ENCODE results near the gene ZNF71.
"Not testable (repeated sequence)": the region's sequence is repeated elsewhere in the genome, so short reads cannot be mapped to it uniquely, and the experiment has no call there.

Gene ZNF71

DNA sequence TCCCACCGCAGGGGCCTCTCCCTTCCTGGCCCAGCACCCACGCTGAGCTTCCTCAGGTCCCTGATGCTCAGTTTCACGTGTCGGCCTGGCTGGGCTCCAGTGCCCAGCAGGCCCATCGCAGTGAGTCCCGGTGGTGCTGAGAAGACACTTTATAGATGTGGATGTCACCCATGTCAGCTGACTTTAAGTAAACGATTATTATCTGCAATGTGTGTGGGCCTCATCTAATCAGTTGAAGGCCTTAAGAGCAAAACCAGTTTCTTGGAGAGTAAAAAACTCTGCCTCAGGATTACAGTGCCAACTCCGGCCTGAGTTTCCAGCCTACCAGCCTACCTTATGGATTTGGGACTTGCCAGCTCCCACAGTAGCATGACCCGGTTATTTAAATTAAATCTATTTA, 30.6 kb downstream of the ZNF71 start:
- no peak for DNase-seq

DNA sequence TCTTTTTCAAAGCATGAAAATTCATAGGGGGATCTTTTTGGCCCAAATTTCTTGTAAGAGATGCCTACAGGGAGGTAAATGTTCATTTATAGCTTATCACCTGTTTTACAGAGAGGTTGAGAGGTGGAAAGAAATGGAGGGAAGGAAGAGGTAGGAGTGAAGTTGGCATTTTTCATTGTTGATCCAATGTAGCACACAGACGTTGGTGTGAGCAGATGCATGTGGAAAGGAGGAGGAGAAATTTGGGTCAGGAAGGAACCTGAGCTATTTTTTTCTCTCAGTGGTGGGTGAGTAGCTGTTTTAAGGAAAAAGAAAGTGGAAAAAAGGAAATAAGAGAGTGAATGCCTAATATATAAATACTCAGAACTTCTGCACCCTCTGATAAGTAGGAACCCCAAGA, 37.9 kb downstream of the ZNF71 start:
- no peak for DNase-seq

DNA sequence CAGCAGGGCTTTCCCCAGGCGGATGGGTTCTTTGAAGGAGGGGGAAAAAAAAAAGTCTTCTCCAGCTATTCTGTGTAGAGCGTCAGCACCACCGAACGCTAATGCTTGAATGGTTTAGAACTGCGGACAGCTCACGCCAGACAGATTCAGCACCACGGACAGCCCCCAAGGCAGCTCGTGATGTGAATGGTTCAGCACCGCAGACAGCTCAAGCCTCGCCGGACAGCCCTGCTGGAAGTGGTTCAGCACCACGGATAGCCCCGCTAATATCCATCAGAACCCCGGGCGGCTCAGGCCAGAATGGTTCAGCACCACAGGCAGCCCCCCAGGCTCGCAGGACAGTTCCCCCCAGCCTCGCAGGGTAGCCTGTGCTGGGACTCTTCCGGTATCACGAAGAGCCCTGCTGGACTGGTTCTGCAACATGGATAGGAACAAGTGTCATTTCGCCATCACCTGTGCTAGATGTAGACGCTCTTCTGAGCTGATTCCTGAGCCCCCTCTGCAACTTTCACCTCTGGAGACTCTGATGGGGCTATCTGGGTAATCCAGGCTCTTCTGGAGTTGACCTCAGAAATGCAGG, 43.0 kb downstream of the ZNF71 start:
- no peak for DNase-seq

DNA sequence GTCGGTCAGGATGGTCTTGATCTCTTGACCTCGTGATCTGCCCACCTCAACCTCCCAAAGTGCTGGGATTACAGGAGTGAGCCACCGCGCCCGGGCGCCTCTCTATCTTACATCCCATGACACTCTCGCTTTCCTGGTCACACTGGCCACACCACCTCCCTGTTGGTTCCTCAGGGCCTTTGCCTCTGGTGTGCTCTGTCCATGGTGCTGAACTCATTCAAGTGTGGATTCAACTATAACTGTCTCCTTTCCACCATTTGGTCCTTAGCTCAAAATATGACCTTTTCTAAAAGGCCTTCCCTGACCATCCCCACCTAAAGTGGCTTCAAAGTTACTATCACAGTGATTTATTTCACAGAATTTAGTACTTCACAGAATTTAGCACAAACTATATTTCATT, 44.1 kb downstream of the ZNF71 start:
- no peak for DNase-seq

DNA sequence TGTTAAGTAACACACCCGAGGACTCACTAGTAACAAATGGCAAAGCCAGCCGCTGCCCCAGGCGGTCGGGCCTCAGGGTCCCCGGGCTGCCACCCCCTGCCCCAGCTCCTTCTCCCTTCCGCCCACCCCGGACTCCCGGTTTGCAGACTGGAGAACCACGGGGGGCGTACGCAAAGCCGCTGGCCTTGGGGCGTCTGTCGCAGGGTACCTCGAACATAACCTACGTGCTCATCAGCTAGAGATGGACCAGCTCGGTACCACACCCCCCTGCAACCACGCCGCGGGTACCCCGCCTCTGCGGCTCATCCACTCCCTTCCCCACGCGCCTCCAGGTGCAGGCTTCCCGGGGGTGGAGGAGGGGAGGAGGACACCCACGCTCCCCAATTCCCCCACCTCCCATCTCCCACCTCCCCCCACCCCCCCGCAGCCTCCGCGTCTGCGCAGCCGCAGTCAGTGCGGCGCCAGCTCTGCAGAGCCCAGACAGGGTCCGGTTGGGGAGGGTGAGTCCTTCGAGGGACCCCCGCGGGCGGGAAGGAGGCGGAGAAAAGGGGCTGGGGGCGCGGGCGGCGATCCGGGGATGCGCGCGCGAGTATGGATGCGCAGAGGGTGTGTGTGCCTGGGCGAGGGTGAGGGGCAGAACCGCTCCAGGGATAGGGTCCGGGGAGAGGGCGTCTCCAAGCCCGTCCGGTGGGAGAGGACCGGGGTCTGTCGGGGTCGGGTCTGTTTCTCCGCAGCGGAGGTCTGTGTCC, 47.8 kb downstream of the ZNF71 start, which contains the start of gene SMIM17:
TSS of gene SMIM17 (plus strand) at position 449 of the 749 bp plus-strand sequence. CDS start 2,509 bp downstream, outside the sequence.
- no peak for DNase-seq

DNA sequence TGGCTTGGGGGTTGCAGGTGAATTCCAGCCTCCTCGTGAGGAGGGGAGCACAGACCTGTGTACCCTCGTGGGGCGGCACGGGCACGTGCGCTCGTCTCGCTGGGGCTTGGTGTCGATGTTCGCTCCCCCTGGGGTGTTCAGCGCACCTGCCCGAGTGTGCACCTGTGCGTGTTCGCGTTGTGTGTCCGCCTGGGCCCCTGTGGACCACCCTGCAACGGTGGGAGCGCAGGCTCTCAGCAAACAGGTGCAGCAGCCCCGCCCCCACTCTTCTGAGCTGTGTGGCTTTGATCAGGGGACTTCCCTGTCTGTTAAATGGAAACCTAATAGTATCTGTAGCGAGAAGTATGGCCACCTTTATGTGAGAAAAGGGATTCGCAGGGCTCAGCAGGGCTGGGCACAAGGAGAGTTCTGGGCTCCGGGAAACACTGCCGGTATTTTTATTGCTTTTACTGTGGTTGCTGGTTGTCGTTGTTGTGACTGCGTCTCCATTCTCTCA, 48.4 kb downstream of the ZNF71 start:
- DNase-seq: no peak

DNA sequence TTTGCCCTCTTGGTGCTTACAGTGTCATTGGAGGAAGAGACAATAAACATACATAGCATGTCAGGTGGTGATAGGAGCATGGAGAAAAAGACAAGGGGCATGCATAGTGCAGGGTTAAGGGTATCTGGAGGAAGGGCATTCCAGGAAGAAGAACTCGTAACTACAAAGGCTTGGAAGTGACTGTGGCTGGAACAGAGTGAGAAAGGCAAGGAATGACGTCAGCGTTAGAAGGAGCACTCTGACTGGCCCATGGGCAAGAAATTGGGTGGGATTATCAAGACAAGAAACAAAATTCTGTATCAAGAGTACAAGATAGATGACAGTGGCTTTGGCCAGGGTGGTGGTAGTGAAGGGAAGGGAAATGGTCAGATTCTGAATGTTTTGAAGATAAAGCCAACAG, 59.0 kb downstream of the ZNF71 start:
- DNase-seq: no peak

DNA sequence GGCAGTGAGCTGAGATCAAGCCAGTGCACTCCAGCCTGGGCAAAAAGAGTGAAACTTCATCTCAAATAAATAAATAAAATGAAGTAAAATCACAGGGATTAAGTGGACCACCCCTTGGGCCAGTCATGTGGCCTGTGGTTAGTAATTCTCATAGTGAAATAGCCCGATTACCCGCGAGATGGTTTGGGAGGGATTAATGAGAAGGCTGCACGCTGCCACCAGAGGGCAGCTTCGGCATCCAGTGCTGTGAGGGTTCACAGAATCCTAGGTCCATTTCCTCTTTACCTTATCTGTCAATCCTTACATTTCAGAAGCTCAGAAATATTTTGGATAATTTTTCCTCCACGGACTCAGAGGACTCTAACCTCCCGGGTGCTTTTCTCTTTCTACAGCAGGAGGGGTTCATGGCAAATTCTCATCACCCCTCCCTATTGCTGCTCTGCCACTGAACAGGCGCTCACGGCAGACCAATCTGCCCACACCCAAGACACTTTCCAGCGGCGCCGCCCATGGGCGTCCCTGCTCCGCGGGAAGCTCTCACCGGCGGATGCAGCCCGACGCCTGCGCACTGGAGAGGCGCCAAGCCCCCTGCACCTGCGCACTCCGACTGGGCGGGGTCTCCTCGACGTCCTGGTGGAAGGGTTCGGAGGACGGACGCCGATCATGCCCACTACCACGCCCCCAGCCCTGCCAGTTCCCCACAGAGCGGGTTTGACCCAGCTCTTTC, 65.4 kb downstream of the ZNF71 start:
- DNase-seq: no peak

DNA sequence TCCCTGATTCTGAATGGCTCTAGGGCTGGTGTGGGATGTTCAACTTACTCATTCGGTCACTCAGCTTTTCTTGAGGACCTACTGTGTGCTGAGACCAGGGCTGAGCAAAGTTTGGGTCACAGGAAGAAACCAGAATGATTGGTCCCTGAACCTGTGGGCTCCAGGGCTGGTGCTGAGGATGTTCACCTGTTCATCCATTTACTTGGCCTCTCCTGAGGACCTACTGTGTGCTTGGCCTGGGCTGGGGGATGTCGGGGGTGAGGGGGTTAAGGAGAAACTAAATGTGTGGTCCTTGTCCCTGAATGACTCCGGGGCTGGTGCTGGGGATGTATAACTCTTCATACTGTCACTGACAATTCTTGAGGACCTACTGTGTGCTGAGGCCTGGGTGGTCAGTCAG, 66.1 kb downstream of the ZNF71 start:
- DNase-seq: no peak

DNA sequence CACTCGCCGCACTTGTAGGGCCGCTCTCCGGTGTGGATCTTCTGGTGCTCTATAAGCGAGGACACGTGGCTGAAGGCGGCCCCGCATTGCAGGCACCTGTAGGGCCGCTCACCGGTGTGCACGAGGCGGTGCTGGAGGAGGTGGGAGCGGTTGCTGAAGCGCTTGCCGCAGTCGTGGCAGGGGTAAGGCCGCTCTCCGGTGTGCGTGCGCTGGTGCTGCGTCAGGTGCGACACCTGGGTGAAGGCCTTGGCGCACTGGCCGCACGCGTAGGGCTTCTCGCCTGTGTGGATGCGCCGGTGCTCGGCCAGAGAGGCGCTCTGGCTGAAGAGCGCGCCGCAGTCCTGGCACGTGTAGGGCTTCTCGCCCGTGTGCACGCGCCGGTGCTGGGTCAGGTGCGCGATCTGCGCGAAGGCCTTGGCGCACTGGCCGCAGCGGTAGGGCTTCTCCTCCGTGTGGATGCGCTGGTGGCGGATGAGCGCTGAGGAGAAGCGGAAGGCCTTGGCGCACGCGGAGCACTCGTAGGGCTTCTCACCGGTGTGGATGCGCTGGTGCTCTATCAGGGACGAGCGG, 68.9 kb downstream of the ZNF71 start:
- no peak for DNase-seq

DNA sequence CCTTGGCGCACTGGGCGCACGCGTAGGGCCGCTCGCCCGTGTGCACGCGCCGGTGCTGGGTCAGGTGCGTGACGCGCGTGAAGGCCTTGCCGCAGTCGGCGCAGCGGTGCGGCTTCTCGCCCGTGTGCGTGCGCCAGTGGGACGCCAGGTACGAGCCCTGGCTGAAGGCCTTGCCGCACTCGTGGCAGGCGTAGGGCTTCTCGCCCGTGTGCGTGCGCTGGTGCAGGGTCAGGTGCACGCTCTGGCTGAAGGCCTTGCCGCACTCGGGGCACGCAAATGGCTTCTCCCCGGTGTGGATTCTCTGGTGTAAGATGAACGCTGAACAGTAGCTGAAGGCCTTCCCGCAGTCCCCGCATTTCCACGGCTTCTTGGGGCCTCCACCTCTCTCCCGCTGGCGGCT, 69.4 kb downstream of the ZNF71 start:
- DNase-seq: no peak

DNA sequence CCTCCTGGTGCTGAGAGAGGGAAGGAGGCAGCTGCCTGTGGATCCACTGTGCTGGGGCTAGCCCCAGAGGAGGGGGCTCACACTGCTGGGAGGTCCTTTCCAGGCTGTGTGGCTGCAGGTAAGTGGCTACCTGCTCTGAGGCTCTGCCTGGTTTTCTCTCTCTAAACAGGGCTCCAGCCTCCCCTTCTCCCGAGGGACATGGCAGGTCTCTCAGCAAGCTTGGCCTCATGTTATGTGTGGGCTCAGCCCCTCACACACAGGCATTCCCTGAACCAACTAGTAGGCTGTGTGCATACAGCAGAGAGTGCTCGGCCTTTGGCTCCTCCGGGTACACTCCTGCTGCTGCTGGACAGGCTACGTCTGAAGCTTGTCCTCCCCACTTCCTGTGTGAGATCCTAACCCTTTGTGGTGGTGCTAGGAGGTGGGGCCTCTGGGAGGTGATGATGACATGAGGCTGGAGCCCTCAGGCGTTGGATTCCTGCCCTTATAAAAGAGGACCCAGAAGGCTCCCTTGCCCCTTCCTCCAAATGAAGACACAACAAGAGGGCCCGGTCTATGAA, 72.3 kb downstream of the ZNF71 start:
- DNase-seq: no peak

DNA sequence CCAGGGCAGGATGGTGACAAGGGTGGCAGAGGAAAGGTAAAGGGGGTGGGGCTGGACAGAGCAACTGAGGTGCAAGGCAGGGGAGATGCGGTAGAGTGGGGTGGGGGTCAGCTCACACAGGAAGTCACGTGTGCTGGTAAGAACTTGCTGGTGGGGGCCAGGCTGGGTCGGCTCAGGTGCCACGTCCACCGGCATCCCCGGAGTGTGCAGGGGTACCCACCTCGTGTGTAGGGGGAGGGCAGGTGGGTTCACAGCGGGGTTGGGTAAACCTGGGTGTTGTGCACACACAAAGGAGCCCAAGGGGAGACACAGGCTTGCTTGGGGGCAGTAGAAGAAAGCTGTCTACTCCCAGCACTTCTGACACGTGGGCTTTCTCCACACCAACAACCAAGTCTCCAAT, 73.6 kb downstream of the ZNF71 start:
- DNase-seq: no peak

DNA sequence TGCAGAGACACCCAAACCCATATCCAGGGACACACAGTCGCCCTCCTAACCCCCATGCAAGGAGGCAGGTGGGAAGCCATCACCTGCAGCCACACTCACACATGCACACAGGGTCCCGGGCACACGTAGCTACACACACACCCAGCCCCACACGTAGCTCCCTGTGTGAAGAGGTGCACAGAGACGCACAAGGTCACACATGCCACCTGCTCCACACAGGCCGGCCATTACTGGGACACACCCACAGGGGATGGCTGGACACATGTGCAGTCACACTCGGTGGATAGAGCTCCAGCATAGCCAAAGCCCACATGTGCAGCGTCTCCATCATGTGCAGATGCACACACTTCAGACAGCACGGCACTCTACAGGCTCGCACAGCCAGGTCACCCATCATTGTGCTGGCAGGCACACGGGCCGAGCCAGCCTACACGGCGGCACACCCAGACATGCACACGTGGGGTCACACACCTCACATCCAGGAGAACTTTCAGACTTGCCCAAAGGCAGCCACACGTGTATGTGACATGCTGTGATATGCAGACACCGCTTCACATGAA, 75.4 kb downstream of the ZNF71 start:
- DNase-seq: no peak

DNA sequence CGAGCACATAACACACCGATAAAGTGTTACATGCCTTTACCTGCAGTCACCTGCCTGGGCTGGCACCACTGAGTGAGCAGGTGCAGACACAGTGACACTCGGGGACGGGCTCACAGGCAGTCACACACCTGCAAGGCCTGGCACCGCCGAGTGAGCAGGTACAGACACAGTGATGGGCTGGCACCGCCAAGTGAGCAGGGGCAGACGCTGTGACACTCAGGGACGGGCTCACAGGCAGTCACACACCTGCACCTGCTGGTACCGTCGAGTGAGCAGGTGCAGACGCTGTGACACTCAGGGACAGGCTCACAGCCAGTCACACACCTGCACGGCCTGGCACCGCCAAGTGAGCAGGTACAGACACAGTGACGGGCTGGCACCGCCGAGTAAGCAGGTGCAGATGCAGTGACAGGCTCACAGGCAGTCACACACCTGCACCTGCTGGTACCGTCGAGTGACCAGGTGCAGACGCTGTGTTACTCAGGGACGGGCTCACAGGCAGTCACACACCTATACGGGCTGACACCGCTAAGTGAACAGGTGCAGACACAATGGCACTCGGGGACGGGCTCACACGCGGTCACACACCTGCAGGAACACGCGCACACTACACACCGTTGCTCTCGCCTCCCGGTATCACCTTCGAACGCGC, 76.0 kb downstream of the ZNF71 start:
- DNase-seq: no peak

DNA sequence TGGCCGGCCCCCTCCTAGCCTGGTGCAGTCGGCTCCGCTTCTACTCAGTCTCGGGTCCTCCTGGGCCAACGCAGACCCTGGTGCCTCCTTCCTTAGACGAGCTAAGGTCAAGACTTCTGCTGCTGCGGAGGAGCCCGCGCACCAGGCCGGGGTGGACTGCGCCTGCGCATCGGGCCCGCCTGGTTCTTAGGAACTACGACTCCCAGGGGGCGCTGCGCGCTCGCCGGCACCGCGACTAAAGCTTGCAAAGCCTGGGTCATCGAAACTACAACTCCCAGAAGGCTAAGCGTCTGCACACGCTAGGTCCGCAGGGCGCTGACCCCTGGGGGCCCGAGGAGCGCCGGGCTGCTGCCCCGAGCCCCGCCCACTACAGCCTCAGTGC, 76.5 kb downstream of the ZNF71 start, which contains the start of gene ZNF835:
TSS of gene ZNF835 (minus strand) at position 145 of the 382 bp plus-strand sequence. CDS start 6,559 bp downstream, outside the sequence.
- DNase-seq: no peak

DNA sequence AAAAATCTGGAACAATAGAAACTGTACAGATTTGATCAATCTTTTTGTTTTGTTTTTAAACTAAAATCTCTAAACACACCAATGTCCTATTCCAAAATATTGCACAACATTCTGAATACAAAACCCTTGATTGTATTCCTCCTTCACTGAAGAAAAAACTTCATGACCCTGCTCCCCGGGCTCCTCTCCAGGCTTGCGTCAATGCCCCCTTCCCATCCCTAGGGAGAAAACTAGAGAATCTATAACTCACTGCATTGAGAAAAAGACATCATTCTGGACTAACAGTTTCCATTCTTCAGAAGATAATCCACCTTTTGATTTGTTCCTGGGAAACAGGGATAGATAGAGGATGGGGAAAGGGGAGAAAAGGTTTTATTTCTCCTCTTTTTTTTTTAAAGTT, 77.5 kb downstream of the ZNF71 start:
- DNase-seq: not testable (repeated sequence)

All from COR-L47 (cell line).